HEK293 (cell line): ENCODE results near the gene PRLR.

Source experiments
- CTCF ChIA-PET: fragments of 350-600 bp; formaldehyde crosslinking; extraction: SDS; loops from one replicate; lab custom pipeline; 2021; ENCODE audit warnings: antibody characterized with exemption; lab: Yijun Ruan, JAX
- POLR2A ChIA-PET: fragments of 300-600 bp; formaldehyde crosslinking; extraction: SDS; loops from one replicate; lab custom pipeline; 2020; ENCODE audit warnings: antibody characterized with exemption, inconsistent platforms; lab: Yijun Ruan, JAX
- H3K27ac ChIP-seq: fragments of 200-500 bp; sonication (Bioruptor generic); 2 replicates; pipeline ENCODE4 v1.5.1; 2014; ENCODE audit warnings: low read depth, low read length, control low read depth, inconsistent platforms; ENCODE audit errors: extremely low read depth
- H3K36me3 ChIP-seq, 2 experiments: fragments of 200-500 bp in 1 of 2; sonication (Bioruptor generic) in 1 of 2; 1 replicate in 1 of 2; 2 replicates in 1 of 2; pipeline ENCODE4 v1.5.1; 2014 to 2017; ENCODE audit warnings: inconsistent platforms in 2 of 2, low read length in 2 of 2; ENCODE audit not compliant: control insufficient read depth in 2 of 2, insufficient read depth in 1 of 2
- H3K4me1 ChIP-seq: fragments of 200-500 bp; sonication (Bioruptor generic); 2 replicates; pipeline ENCODE4 v1.5.1; 2014; ENCODE audit warnings: mild to moderate bottlenecking, low read length, inconsistent platforms; ENCODE audit not compliant: control insufficient read depth, insufficient read depth
- H3K4me3 ChIP-seq: 2 replicates; pipeline ENCODE4 v1.5.1; 2011; ENCODE audit warnings: low read depth, mild to moderate bottlenecking, control low read depth, low read length, moderate library complexity
- H3K9me3 ChIP-seq: fragments of 200-500 bp; sonication (Bioruptor generic); 2 replicates; pipeline ENCODE4 v1.5.1; 2014; ENCODE audit warnings: low read depth, low read length, inconsistent platforms; ENCODE audit not compliant: control insufficient read depth, insufficient read depth
- GLIS1 ChIP-seq: fragments of 450-650 bp; formaldehyde crosslinking; IDR thresholded peaks from 2 replicates; pipeline ENCODE4 v1.5.1; 2016; ENCODE audit warnings: missing biosample characterization, missing genetic modification characterization
- HIC1 ChIP-seq: fragments of 450-650 bp; formaldehyde crosslinking; IDR thresholded peaks from 2 replicates; pipeline ENCODE4 v1.5.1; 2016; ENCODE audit warnings: missing biosample characterization, missing genetic modification characterization
- HOXA7 ChIP-seq: sonication (generic); formaldehyde crosslinking; IDR thresholded peaks from 2 replicates; pipeline ENCODE4 v1.8.1; 2022; ENCODE audit warnings: missing genetic modification reagents, borderline replicate concordance
- HOXC10 ChIP-seq: sonication (generic); formaldehyde crosslinking; IDR thresholded peaks from 2 replicates; pipeline ENCODE4 v1.8.1; 2023; ENCODE audit warnings: mild to moderate bottlenecking, missing genetic modification reagents
- INSM2 ChIP-seq: fragments of 450-650 bp; formaldehyde crosslinking; IDR thresholded peaks from 2 replicates; pipeline ENCODE4 v1.5.1; 2016; ENCODE audit warnings: missing biosample characterization, missing genetic modification characterization
- KLF16 ChIP-seq: fragments of 450-650 bp; formaldehyde crosslinking; IDR thresholded peaks from 2 replicates; pipeline ENCODE4 v1.5.1; 2017; ENCODE audit warnings: missing biosample characterization, missing genetic modification characterization
- OSR2 ChIP-seq: fragments of 450-650 bp; formaldehyde crosslinking; IDR thresholded peaks from 2 replicates; pipeline ENCODE4 v1.5.1; 2016; ENCODE audit warnings: missing biosample characterization, missing genetic modification characterization
- PRDM10 ChIP-seq: fragments of 450-650 bp; formaldehyde crosslinking; IDR thresholded peaks from 2 replicates; pipeline ENCODE4 v1.5.1; 2016; ENCODE audit warnings: missing biosample characterization, missing genetic modification characterization
- ZNF112 ChIP-seq: fragments of 450-650 bp; formaldehyde crosslinking; IDR thresholded peaks from 2 replicates; pipeline ENCODE4 v1.5.0; 2017; ENCODE audit warnings: missing biosample characterization, missing genetic modification characterization
- ZNF121 ChIP-seq: fragments of 450-650 bp; formaldehyde crosslinking; IDR thresholded peaks from 2 replicates; pipeline ENCODE4 v1.5.1; 2016; ENCODE audit warnings: missing biosample characterization, missing genetic modification characterization
- ZNF202 ChIP-seq: fragments of 450-650 bp; formaldehyde crosslinking; IDR thresholded peaks from 2 replicates; pipeline ENCODE4 v1.5.1; 2016; ENCODE audit warnings: missing biosample characterization, missing genetic modification characterization, borderline replicate concordance
- ZNF221 ChIP-seq: fragments of 450-650 bp; formaldehyde crosslinking; IDR thresholded peaks from 2 replicates; pipeline ENCODE4 v1.5.1; 2017; ENCODE audit warnings: missing biosample characterization, missing genetic modification characterization, borderline replicate concordance
- ZNF223 ChIP-seq: fragments of 450-650 bp; formaldehyde crosslinking; IDR thresholded peaks from 2 replicates; pipeline ENCODE4 v1.5.1; 2016; ENCODE audit warnings: missing biosample characterization, missing genetic modification characterization
- ZNF280D ChIP-seq: fragments of 450-650 bp; formaldehyde crosslinking; IDR thresholded peaks from 2 replicates; pipeline ENCODE4 v1.5.1; 2016; ENCODE audit warnings: missing biosample characterization, missing genetic modification characterization
- ZNF324 ChIP-seq: fragments of 450-650 bp; formaldehyde crosslinking; IDR thresholded peaks from 2 replicates; pipeline ENCODE4 v1.5.1; 2016; ENCODE audit warnings: missing biosample characterization, missing genetic modification characterization
- ZNF366 ChIP-seq: fragments of 450-650 bp; formaldehyde crosslinking; conservative IDR thresholded peaks from 2 replicates; pipeline ENCODE4 v1.5.1; 2016; ENCODE audit warnings: missing biosample characterization, missing genetic modification characterization
- ZNF398 ChIP-seq: fragments of 450-650 bp; formaldehyde crosslinking; IDR thresholded peaks from 2 replicates; pipeline ENCODE4 v1.5.1; 2017; ENCODE audit warnings: missing biosample characterization, missing genetic modification characterization
- ZNF514 ChIP-seq: fragments of 450-650 bp; formaldehyde crosslinking; IDR thresholded peaks from 2 replicates; pipeline ENCODE4 v1.5.1; 2016; ENCODE audit warnings: missing biosample characterization, missing genetic modification characterization
- ZNF558 ChIP-seq: fragments of 450-650 bp; formaldehyde crosslinking; IDR thresholded peaks from 2 replicates; pipeline ENCODE4 v1.5.1; 2016; ENCODE audit warnings: missing biosample characterization, missing genetic modification characterization
- ZNF571 ChIP-seq: fragments of 450-650 bp; formaldehyde crosslinking; IDR thresholded peaks from 2 replicates; pipeline ENCODE4 v1.5.0; 2017; ENCODE audit warnings: missing biosample characterization, missing genetic modification characterization
- ZNF704 ChIP-seq: fragments of 450-650 bp; formaldehyde crosslinking; IDR thresholded peaks from 2 replicates; pipeline ENCODE4 v1.5.1; 2016; ENCODE audit warnings: missing biosample characterization, missing genetic modification characterization

Gene PRLR

GRCh38 chr5:35035271-35035670 lies 195.0 kb downstream of the PRLR start:
- Histone ChIP-seq H3K4me3 (no peak overlapping the region), H3K9me3 (no peaks in the 10 kb centered on the region), H3K36me3 (no peaks in the 10 kb centered on the region), H3K4me1 (no peaks in the 10 kb centered on the region), H3K27ac (no peak overlapping the region)
- CTCF ChIA-PET, result no interaction called here
- TF ChIP-seq ZNF571 (tag by site-specific recombination) (no peak), ZNF221 (tag by site-specific recombination) (no peak), ZNF558 (tag by site-specific recombination) (no peak), ZNF202 (tag by site-specific recombination) (no peak), ZNF324 (no peak), ZNF280D (no peak), ZNF398 (tag by site-specific recombination) (no peak), ZNF366 (tag by site-specific recombination) (no peak), ZNF704 (tag by site-specific recombination) (no peak), GLIS1 (no peak), ZNF514 (tag by site-specific recombination) (no peak), KLF16 (tag by site-specific recombination) (no peak), OSR2 (tag by site-specific recombination) (no peak)
- POLR2A ChIA-PET, result no interaction called here

- Histone ChIP-seq H3K9me3 (no peaks in the 10 kb centered on the region), H3K4me3 (no peak overlapping the region), H3K4me1 (no peaks in the 10 kb centered on the region), H3K36me3 (no peaks in the 10 kb centered on the region), H3K27ac (no peak overlapping the region)
- POLR2A ChIA-PET, result no interaction called here
- CTCF ChIA-PET, result no interaction called here
- TF ChIP-seq HOXA7 (CRISPR knock-in tag), result no peak
- no peak for TF ChIP-seq ZNF398 (tag by site-specific recombination)
- TF ChIP-seq INSM2 (tag by site-specific recombination), result no peak
- TF ChIP-seq ZNF121 (tag by site-specific recombination), result no peak
- no peak for TF ChIP-seq HOXC10
- TF ChIP-seq ZNF112 (tag by site-specific recombination), result no peak
- TF ChIP-seq HIC1 (tag by site-specific recombination), result no peak
- TF ChIP-seq ZNF223 (tag by site-specific recombination), result no peak
- TF ChIP-seq PRDM10 (tag by site-specific recombination), result no peak
Measured at GRCh38 chr5:35032356-35032755, 197.9 kb downstream of the PRLR start.
